ENCODE data around the gene CYTH4.
"Not testable (repeated sequence)": the region's sequence is repeated elsewhere in the genome, so short reads cannot be mapped to it uniquely, and the experiment has no call there.

Gene CYTH4, protein sequence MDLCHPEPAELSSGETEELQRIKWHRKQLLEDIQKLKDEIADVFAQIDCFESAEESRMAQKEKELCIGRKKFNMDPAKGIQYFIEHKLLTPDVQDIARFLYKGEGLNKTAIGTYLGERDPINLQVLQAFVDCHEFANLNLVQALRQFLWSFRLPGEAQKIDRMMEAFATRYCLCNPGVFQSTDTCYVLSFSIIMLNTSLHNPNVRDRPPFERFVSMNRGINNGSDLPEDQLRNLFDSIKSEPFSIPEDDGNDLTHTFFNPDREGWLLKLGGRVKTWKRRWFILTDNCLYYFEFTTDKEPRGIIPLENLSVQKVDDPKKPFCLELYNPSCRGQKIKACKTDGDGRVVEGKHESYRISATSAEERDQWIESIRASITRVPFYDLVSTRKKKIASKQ

DNA sequence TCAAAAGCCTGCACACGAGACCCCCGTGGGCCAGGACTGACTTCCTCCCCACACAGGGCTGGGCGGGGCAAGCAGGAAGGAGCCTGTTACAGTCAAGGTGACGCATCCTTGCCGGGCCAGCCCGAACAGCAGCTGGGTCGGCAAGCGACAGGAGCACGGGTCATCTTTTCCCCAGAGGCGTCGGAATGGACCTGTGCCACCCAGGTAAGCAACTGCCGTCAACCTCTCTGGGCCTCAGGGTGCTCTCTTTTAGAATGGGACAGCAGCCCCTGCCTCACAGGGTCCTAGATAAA is at the start of gene CYTH4:
Gene CYTH4, plus strand, starts transcription at position 124 of the 293 bp plus-strand sequence. Its CDS starts 62 bp downstream, at position 186.
- DNase-seq, result peak; percentile 56

DNA sequence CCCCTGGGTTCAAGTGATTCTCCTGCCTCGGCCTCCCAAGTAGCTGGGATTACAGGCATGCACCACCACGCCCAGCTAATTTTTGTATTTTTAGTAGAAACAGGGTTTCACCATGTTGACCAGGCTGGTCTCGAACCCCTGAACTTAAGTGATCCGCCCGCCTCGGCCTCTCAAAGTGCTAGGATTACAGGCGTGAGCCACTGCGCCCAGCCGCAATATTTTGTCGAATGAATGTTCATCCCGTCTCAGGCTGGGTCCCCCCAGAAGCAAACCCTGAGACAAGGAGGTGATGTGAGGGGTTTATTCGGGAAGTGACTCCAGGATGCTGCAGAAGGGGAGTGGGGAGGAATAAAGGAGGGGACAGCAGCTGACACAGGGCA is 48.9 kb upstream of the CYTH4 start:
- DNase-seq, result not testable (repeated sequence)

DNA sequence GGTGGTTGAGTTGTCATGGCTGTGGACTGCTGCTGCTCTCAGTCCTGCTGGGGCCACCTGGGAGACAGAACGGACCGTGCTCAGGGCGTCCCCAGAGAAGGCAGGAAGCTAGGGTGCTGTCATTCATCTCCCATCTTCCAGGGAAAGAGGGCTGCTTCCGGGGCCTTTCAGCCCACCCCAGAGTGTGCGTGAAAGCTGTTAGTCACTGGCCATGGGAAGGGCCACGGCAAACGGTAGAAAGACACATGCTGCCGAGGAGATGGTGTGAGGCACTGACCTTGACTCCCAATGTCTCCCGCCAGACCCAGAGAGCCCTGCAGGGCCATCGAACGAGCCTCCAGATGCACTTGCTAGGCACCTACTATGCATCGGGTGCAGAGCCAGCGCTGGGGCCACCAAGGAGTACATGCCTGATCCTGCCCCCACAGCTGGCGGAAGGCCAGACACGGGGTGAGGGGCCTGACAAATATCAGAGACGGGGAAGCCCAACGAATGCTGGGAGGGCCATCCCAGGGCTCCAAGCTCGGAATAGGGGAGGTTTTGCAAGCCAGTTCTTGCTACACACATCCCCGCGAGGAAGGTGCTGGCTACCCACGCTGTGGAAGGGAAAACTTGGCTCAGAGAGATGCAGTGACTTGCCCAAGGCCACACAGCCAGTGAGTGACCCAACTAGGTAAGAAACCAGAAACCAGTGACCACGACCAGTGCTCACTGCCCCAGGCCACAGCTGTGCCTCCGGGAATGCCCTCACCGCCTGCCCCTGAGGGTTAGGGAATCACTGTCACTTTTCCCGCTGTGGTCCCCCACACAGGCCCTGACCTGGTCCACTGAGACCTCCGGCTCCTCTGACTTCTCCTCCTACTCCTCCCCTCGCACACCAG is 48.3 kb upstream of the CYTH4 start:
- no peak for DNase-seq

DNA sequence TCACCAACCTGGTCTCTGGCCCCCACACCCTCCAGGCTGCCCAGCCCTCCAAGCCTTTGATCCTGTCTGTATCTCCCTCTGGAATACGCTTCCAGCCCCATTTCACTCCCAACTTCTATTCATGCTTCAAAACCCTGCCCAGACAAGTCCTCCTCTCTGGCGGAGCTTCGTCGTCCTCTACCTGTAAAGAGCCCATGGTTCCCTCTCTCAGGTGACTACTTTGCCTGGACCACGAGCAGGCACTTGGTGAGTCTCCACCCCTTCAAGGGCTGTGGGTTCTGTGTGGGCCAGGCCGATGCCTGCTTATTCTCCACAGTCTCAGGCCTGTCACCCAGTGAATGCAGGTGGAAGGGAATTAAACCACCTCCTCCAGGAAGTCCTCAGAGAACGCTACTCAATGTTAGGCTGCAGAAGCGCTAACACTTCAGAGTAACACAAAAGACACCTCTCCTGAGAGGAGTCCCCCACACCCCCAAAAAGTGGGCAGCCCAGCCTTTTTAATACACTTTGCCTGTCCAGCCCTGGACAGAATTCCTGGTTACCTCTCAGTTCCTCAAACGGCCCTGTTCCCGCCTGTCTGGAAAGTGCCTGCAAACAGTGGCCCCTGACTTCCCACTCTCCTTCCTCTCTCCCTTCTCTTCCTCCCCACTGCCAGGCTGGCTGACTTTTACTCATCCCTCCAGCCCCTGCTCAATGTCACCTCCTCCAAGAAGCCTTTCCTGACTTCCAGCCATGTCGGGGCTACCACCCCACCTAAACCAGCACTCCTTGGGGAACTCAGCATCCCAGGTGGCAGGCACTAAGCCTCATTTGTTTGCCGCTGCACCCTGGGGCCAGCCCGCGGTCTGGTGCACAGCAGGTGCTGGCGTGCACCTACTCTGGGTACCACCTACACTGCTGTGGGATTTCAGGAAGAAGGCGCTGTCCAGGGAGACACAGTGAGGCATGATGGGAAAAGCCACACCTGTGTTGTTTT is 47.3 kb upstream of the CYTH4 start:
- DNase-seq, result no peak

DNA sequence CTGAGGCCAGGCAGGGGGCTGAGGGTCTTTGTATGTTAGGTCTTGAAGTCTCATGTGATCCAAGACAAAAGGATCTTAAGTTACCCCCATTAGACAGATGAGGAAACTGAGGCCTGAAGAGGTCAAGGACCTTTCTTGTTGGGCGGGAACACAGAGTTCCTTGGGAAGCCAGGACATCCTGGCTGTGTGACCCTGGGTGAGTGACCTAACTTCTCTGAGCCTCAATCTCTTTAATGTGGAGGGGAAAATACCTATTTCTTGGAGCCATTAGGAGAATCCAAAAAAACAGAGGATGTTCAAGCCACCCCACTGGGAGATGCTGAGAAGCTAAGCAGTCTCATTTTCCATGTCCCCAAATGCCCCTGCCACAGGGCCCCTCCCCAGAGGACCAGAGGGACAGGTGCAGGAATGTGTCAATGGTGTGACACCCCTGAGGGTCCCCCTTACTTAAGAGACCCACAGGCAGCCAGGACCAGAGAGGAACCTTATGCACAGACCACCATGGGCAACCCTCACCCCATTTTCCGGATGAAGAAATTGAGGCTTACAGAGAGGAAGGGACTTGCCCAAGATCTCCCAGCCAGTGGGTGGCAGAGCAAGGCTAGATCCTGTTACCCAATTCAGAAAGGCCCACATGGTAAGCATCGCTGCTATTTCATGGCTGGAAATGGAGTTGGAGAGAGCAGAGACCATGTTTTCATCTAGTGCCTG is 46.3 kb upstream of the CYTH4 start:
- DNase-seq, result no peak

DNA sequence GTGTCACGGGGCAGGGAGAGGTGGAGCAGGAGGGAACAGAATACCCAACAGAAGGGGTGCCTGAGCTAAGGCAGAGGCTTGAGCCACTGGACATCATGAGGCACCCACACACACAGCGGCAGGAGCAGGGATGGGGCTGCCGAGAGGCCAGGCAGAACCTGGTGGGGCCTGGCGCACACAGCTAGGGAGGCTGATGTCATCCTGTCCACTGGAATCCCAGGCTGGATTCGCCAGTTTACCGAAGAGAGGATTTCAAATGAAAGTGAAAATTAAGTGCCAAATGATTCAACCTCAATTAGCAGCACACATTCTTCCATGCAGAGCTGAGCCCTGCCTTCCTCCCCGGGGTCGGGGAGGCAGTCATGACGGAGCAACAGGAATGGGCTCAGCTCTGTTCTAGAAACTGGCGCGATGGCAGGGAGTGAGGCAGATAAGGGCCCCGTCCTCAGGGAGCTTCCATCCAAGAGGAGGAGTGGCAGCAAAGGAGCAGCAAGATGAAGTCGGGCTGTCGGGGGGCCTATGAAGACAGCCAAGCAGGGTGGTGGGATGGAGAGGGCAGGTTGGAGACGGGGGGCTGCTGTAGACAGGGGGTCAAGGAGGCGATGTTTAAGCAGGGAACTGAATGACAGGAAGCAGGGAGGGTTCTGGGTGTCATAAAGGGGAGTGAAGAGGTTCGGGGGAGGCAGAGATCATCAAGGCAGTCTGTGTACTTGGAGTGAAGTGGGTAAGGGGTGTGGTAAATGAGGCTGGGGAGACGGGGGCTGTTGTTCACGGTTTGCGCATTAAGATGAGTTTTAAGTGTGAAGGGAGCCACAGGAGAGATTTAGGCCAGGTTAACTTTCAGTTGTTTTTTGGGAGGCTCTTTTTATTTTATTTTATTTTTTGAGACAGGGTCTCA is 44.7 kb upstream of the CYTH4 start:
- DNase-seq, result no peak

DNA sequence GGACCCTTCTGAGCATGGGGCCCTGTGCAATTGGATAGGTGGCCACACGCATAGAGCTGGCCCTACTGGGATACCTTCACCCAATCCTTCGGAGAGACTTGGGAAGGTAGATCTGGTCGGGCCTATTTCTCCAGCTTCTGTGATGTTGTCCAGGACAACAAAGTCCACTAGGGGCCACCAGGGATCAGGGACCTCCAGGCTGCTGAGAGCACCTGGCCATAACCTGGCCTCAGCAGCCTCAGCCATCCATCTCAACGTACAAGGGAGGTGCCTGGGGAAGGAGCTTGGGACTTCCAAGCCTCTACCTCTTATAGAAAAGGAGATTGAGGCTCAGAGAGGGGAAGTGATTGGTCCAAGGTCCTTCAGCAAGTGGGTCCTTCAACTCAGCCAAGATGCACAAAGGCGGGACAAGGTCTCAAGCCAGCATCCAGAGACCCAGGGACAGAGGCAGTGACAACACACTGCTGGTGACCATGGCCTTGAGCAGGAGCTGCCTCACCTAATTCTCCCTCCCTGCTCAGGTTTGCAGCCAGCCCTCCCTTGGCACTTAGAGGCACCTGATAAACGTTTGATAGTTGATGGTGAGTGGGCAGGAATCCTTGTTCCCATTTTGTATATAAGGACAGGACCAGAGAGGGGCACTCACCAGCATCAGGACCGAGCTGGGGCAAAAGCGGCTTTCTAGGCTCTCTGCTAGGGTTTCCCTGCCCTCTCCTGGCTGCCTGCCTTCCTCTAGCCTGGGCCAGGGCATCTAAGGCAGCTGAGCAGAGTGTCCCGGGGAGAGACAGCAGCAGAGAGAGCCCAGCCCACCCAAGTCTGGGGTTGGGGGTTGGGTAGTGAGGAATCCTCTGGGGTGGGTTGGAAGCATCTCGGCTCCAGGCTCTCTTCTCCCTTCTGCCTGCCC is 42.7 kb upstream of the CYTH4 start:
- DNase-seq, result no peak

DNA sequence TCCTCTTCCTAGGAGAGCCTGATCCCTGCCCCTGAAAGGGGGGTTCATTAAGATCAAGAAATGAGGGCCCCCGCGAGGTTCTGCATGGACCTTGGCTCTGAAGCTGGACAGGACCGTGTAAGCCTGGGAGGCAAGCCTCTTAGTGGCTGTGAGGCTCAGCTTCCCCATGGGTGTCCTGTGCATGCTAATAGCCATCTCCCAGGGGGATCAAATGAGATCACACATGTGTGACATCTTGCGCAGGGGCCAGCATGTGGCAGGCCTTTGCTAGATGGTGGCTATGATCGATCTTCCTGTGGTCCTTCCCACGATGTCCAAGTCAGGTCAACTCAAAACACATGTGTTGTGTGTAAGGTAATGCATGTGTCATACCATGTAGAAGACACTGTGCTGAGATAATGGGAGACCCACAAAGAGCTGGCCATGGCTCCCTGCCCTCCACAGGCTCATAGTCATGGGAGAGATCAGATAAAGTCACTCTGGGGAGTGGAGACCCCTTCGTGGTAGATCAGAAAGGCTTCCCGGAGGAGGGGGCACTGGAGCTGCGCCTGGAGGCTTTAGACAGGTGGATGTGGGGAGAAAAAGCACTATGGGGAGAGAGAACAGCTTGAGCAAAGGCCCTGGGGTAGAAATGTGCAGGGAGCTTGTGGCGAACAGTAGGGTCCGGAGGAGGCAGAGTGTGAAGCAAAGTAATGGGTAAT is 41.9 kb upstream of the CYTH4 start:
- no peak for DNase-seq

DNA sequence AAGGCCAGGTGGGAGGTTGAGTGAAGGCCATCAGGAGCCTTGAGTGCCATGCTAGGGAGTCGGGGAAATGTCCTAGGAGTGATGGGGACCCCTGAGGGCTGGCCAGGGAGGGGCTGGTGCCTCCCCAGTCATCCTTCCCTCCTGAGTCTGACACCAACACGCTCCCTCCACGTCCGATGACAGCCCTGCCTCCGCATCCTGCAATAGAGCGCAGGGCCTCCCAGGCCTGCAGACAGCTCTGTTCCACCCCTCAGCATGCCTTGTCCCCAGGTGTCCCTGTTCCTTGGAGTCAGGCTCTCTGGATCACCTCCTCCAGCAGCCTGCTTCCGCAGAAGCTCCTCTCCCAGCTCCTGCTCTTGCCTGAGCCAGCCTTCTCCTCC is 41.4 kb upstream of the CYTH4 start:
- no peak for DNase-seq

DNA sequence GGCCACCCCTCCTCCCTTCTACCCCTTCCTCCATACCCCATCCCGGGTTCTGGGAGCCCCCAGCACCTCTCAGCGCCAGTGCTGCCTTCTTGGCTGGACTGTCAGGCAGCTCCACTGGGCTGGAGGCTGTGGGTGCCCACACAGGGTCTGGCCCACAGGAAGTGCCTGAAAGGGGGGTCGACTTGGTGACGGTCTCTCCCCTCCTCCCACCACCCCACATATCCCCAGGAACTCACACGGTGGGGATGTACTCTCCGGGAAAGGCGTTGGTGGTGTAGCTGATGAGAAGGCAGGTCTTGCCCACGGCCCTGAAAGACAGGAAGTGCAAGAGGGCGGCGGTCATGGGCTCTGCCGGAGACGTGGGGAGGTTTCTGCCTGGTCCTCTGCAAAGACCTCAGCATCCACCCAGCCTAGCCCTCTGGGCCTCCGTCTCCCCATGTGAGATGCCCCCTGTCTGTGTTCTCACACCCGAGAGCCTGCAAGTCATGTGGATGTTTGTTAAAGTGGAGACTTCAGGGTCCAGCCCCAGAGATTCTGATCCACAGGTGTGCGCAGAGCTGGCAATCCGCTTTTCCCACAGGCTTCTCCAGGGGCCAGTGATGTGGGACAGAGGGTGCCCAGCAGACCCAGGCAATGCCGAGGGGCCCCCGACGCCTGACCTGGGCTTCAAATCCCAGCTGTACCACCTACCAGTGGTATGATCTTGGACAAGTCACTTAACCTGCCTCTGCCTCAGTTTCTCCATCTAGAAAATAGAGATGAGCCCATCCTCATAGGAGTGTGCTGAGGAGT is 40.8 kb upstream of the CYTH4 start:
- no peak for DNase-seq

DNA sequence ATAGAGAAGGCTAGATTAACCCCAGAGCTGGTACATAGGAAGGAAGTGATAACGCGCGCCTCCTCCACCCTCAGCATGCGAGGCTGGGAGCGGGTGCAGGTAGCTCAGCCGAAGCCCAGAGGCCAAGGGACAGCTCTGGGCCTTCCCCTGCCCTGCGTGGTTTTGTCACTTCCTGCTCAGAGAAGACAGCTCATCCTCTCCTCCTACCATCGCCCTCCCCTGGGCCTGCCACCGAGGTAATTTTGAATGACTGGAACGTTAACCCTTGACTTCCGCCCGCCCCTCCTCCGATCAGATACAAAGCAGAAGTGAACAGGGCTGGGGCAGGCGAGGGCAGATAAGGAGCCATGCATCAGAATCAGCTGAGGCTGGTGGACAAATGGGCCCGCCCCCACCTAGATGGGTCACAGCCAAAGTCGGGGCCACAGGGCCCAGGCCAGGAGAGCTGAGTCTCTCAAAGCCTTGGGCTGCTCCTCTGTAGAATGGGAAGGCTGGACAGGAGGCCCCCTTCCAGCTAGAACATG is 39.9 kb upstream of the CYTH4 start:
- peak; percentile 92 for DNase-seq

DNA sequence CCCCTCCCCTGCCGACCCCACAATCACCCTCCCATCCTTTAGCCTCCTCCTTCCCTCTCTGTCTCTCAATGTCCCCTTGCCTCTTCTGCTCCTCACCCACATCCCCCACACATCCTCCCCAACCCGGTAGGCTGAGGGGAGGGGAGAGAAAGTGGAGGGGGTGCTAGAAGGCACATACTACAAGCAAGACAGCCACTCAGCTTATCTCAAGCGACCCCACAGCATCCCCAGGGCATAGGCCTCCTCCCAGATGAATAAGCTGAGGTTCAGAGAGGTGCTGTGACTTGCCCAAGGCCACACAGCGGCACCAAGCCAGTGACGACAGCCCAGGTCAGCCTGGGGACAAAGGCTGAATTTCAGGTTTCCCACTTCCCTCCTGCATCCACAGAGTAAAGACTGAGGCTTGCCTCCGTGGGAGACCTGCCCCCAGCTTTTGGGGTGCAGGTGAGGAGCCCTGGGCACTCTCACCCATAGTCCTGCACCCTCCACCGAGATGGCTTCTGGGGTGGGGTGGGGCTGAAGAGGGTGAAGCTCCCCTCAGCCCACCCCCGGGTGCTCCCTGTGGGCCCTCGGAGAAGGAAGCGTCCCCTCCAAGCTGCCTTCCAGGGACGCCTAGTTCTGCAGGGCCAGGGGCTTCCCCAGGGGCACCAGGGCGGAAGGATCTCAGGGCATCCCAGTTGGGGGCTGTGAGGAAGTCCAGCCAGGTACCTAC is 38.8 kb upstream of the CYTH4 start:
- DNase-seq, result no peak

DNA sequence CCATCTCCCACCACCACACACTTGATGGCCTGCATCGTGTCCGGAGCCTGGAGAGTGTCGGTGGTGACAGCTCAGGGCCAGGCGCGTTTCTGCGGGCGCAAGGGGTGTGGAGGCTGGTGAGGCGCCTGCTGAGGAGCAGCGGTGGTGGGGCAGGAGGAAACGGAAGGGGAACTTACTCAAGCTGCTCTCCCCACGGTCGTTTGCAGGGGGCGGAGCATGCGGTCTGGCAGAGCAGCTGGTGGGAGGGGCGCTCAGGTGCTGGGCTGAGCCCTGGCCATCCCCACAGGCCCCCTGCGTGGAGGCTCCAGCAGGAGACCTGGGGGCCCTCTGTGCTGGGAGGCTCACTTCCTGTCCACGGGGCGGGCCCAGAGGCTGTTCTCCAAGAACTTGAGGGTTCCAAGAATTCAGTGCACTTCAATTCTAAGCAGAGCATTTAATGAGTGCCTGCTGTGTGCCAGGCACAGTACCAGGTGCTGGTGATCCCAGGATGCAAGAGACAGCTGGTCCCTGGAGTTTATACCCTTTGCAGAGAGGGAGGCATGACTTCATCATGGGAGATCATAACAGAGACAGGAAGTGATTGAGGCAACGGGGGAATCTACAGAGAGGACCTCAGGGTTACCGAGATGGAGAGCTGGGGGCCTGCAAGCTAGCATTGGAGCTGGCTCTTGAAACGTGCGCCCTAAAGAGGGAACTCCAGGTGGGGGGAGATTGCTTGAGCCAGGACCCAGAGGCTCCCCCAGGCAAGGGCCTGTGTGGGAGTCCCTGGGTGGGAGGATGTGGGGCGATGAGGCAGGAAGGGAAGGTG is 38.0 kb upstream of the CYTH4 start, which contains the start of gene RAC2:
Gene RAC2, minus strand, starts transcription at position 156 of the 808 bp plus-strand sequence. Its CDS starts 121 bp downstream, at position 35.
- peak; percentile 94 for DNase-seq

DNA sequence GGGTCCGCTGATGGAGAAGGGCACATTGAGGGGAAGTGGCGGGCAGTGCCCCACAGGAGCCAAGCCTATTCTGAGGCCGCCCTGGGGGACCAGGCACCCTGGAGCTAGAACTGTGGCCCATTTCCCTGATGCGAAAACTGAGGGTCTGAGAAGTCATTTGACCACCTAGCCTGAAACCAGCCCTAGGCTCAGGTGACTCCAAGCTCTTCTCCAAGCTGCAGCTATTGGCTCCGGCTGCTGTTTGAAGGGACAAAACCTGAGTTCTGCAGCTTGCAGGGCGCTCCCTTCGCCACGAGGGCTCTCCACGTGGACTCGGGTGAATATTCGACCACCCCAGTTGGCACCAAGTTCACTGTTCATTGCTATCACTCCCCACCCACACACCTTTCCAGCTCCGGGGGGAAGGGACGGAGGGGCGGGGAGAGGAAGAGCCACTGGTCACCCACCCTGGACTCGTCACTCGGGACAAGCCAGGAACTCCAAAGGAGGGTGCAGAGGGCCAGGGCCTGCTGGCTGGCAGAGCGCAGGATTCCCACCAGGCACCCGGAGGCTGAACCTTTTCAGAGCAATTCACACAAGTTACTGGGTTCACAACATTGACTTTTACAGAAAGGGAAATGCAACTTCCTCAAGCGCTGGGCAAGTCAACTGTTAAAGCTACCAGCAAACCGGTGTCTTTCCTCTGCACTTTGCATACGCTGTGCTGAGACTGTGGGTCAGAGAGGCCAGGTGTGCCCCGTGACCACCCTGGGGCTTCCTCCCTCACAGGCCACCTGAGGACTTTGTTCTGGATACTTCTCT is 37.2 kb upstream of the CYTH4 start:
- peak; percentile 50 for DNase-seq

DNA sequence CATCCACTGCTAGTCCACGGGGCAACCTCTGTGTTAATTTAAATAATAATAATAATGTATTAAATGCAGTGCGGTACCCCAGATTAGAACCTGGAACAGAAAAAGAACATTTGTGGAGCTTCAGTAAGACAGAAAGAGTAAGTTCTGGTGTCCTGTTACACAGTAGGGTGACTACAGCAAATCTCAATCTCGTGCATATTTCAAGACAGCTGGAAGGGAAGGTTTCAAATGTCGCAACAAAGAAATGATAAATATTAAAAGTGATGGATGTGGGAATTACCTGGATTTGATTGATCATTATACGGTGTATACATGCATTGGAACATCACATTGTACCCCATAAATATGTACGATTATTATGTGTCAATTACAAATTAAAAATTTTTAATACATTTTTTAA is 36.6 kb upstream of the CYTH4 start:
- DNase-seq, result no peak

DNA sequence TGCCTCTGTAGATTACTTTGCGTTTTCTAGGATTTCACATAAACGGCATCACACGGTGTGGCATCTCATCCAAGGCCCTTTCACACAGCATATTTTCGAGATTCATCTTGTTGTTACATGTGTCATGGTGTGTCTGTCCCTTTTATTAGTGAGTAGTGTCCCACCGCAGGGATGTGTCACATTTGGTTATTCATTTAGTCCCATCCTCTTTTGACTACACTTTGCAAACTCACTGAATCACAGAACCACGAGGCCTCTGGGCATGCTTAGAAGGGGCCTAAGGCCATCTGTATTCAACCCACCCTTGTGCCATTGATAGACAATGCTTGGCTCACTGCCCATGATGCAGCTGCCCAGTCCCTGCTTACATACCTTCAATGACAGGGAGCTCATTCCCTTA is 34.1 kb upstream of the CYTH4 start:
- no peak for DNase-seq
